Smooth muscle cell (in vitro differentiated cells): Measurements from ENCODE around the gene PDPN. TPM values are rescaled to one million over a fixed set of nuclear protein-coding genes. Genes with fewer than 3 reads are reported as not detected.

Source experiments
- DNase-seq: peaks from one replicate; lab custom pipeline; 2025; ENCODE audit not compliant: unreplicated experiment; lab: John Stamatoyannopoulos, UW
- H2AFZ ChIP-seq: fragments of 200-600 bp; sonication (generic); 2 replicates; pipeline ENCODE4 v1.6.0; 2016; ENCODE audit warnings: antibody characterized with exemption, low read depth, mild to moderate bottlenecking
- H3F3A ChIP-seq: fragments of 200-600 bp; sonication (generic); 2 replicates; pipeline ENCODE4 v1.6.0; 2017; ENCODE audit warnings: antibody characterized with exemption, low read depth
- H3K27ac ChIP-seq: fragments of 200-600 bp; sonication (generic); 2 replicates; pipeline ENCODE4 v1.5.1; 2016; ENCODE audit warnings: low read depth, mild to moderate bottlenecking
- H3K27me3 ChIP-seq: fragments of 200-600 bp; sonication (generic); 2 replicates; pipeline ENCODE4 v1.6.1; 2016; ENCODE audit warnings: low read depth, mild to moderate bottlenecking
- H3K36me3 ChIP-seq: fragments of 200-600 bp; sonication (generic); 2 replicates; pipeline ENCODE4 v1.5.1; 2016; ENCODE audit warnings: low read depth
- H3K4me1 ChIP-seq: fragments of 200-600 bp; sonication (generic); 2 replicates; pipeline ENCODE4 v1.5.1; 2016; ENCODE audit warnings: low read depth
- H3K4me2 ChIP-seq: fragments of 200-600 bp; sonication (generic); 2 replicates; pipeline ENCODE4 v1.6.0; 2016; ENCODE audit warnings: mild to moderate bottlenecking
- H3K4me3 ChIP-seq: fragments of 200-600 bp; sonication (generic); 2 replicates; pipeline ENCODE4 v1.5.1; 2016; ENCODE audit warnings: mild to moderate bottlenecking
- H3K79me2 ChIP-seq: fragments of 200-600 bp; sonication (generic); 2 replicates; pipeline ENCODE4 v1.6.0; 2016; ENCODE audit warnings: low read depth, mild to moderate bottlenecking
- H3K9ac ChIP-seq: fragments of 200-600 bp; sonication (generic); 2 replicates; pipeline ENCODE4 v1.6.0; 2016; ENCODE audit warnings: low read depth
- H3K9me3 ChIP-seq: fragments of 200-600 bp; sonication (generic); replicated peaks from 2 replicates; pipeline ENCODE4 v1.5.1; 2016; ENCODE audit warnings: low read depth
- H4K20me1 ChIP-seq: fragments of 200-600 bp; sonication (generic); 2 replicates; pipeline ENCODE4 v1.6.0; 2016; ENCODE audit warnings: low read depth
- CTCF ChIP-seq: fragments of 200-600 bp; sonication (generic); IDR thresholded peaks from 2 replicates; pipeline ENCODE4 v1.5.1; 2017; ENCODE audit warnings: borderline replicate concordance, mild to moderate bottlenecking, antibody characterized with exemption; ENCODE audit not compliant: insufficient read depth, poor library complexity, severe bottlenecking
- WGBS: methylation state at CpG from one replicate; pipeline ENCODE4 v1.1.7; 2016; ENCODE audit warnings: low lambda C conversion rate; 5-methylcytosine and 5-hydroxymethylcytosine counted together
- polyA plus RNA-seq: library from polyadenylated mRNA; unstranded; fragments of >200 nt; fragmentation: Nextera tagmentation; extraction: Ambion mirVana; gene quantifications from 2 replicates; pipeline ENCODE4 v1.2.1, GENCODE V29; 2016
- total RNA-seq: library from RNA; depleted of rRNA; stranded (reverse); fragments of >200 nt; gene quantifications from 2 replicates; pipeline ENCODE4 v1.2.3, GENCODE V29; 2014

PDPN gene
- total and polyA plus RNA-seq, 2 experiments from 2014 or later: 414 to 459 TPM

DNA sequence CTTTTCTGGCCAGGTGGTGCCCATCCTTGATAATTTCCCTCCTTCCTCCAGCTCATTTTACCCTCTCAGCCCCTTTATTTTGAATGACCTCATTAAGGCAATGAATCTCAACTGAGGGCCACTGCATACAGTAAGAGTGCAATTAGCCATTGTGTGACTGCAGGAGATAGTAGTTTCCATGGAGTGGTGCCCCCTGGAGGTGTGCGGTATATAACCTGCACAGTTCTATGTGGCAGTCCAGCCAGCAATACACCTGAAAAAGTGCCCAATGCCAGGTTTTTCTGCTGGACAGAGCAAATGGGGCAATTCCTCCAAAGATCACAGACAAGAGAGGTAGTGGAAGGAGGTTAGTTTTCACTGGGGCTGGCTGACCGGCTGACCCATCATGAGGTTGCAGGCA, 43.9 kb upstream of the PDPN start:
- H3K27me3 ChIP-seq: no peaks in the 10 kb centered on the region
- no peak overlapping the region for H3K27ac ChIP-seq
- no peaks in the 10 kb centered on the region for H4K20me1 ChIP-seq
- no peak overlapping the region for H3K4me3 ChIP-seq
- H2AFZ ChIP-seq: no peak overlapping the region
- H3F3A ChIP-seq: no peaks in the 10 kb centered on the region
- no peaks in the 10 kb centered on the region for H3K4me1 ChIP-seq
- no peak overlapping the region for H3K4me2 ChIP-seq
- H3K9ac ChIP-seq: no peak overlapping the region
- WGBS: 75% methylated on average over 2 of the region's 2 CpGs
- no peaks in the 10 kb centered on the region for H3K36me3 ChIP-seq
- no peak for DNase-seq
- TF ChIP-seq CTCF: peak; percentile 27
- H3K9me3 ChIP-seq: no peaks in the 10 kb centered on the region
- H3K79me2 ChIP-seq: no peaks in the 10 kb centered on the region

GRCh38 chr1:13540866-13541265, 42.8 kb upstream of the PDPN start:
- TF ChIP-seq CTCF: no peak
- Histone ChIP-seq H3F3A (no peaks in the 10 kb centered on the region), H3K79me2 (no peaks in the 10 kb centered on the region), H3K9me3 (no peaks in the 10 kb centered on the region), H3K27ac (no peak overlapping the region), H3K4me1 (no peaks in the 10 kb centered on the region), H3K36me3 (no peaks in the 10 kb centered on the region), H3K9ac (no peak overlapping the region), H3K4me3 (no peak overlapping the region), H3K4me2 (no peak overlapping the region), H4K20me1 (no peaks in the 10 kb centered on the region), H2AFZ (no peak overlapping the region), H3K27me3 (no peaks in the 10 kb centered on the region)
- 55% methylated on average over 8 of the region's 8 CpGs for WGBS
- DNase-seq: no peak

DNA sequence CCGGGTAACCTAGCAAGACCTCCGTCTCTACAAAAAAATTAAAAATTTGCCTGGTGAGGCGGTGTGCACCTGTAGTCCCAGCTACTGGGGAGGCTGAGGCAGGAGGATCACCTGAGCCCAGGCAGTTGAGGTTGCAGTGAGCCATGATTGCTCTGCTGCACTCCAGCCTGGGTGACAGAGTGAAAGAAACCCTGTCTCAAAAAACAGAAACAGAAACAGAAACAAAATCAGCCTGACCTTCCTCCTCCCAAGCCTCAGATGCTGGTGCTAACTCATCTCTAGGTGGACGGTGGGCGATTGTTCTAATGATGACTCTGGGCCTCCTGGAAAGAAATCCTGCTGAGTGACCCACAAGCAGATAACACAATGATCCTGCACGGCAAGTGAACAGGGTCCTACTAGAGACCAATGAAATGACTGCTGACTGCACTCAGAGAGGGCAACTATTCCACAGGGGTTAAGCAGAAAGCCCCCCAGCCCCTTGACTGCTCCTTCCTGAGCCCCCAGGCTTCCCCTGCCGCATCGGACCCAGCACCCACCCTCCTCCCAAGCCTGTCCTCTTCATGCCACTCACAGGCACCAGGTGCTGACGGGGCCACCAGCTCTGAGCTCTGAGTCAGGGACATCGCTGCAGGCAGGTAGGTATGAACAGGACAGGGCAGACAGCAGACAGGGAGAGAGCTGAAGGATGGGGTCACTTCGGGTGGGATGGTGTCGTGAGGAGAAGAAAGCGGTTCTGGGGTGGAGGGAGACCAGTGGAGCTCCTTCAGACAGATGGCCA, 42.0 kb upstream of the PDPN start:
- no peak for TF ChIP-seq CTCF

More for the DNA sequence above, 42.0 kb upstream of the PDPN start:
- Histone ChIP-seq H3K27ac (no peak overlapping the region), H3K4me2 (no peak overlapping the region), H3K4me1 (no peaks in the 10 kb centered on the region), H3F3A (no peaks in the 10 kb centered on the region), H3K79me2 (no peaks in the 10 kb centered on the region), H3K36me3 (no peaks in the 10 kb centered on the region), H3K9me3 (no peaks in the 10 kb centered on the region), H4K20me1 (no peaks in the 10 kb centered on the region), H3K27me3 (no peaks in the 10 kb centered on the region), H3K9ac (no peak overlapping the region), H3K4me3 (no peak overlapping the region), H2AFZ (no peak overlapping the region)
- 88% methylated on average over 13 of the region's 13 CpGs for WGBS
- DNase-seq: no peak
